Sigmoid colon (tissue), 7 donors: ENCODE measurements around the gene SLC5A2. TPM values are rescaled to one million over a fixed set of nuclear protein-coding genes. Genes with fewer than 3 reads are reported as not detected.
A peak's percentile ranks its signal among the peaks of the same experiment; 100 is the strongest.

ENCODE experiments used
- DNase-seq: peaks from one replicate; pipeline ENCODE4 v3.0.0-alpha.2; 2019
- H3K27ac ChIP-seq, 4 donors: fragments of 200-600 bp; sonication (generic); one replicate each; pipeline ENCODE4 v1.5.1; 2016 to 2019; ENCODE audit warnings: mild to moderate bottlenecking in 1 of 4
- H3K27me3 ChIP-seq, 3 donors: fragments of 200-600 bp; sonication (generic); one replicate each; pipeline ENCODE4 v1.5.1; 2019; ENCODE audit warnings: mild to moderate bottlenecking in 1 of 3
- H3K36me3 ChIP-seq, 4 donors: fragments of 200-600 bp; sonication (generic); one replicate each; pipeline ENCODE4 v1.5.1; 2016 to 2019
- H3K4me1 ChIP-seq, 4 donors: fragments of 200-600 bp; sonication (generic); one replicate each; pipeline ENCODE4 v1.5.1; 2017 to 2019
- H3K4me3 ChIP-seq, 4 donors: fragments of 200-600 bp; sonication (generic); one replicate each; pipeline ENCODE4 v1.5.1; 2017 to 2019; ENCODE audit warnings: mild to moderate bottlenecking in 2 of 4, moderate library complexity in 1 of 4
- H3K9me3 ChIP-seq, 4 donors: fragments of 200-600 bp in 3 of 4; sonication (generic) in 3 of 4; one replicate each; pipeline versions ENCODE4 v1.5.1 to v1.6.1; 2013 to 2019
- CTCF ChIP-seq, 4 experiments: fragments of 450-650 bp in 3 of 4; fragments of 200-600 bp in 1 of 4; IDR thresholded peaks; one replicate each; pipeline ENCODE4 v1.5.1; 2016 to 2019; ENCODE audit warnings: antibody characterized with exemption in 4 of 4, mild to moderate bottlenecking in 3 of 4, moderate library complexity in 2 of 4
- EP300 ChIP-seq, 4 donors: sonication (generic); formaldehyde crosslinking; IDR thresholded peaks; one replicate each; pipeline ENCODE4 v1.6.1; 2017; ENCODE audit warnings: antibody characterized with exemption in 4 of 4
- POLR2A ChIP-seq, 2 donors: fragments of 450-650 bp; IDR thresholded peaks; one replicate each; pipeline ENCODE4 v1.6.1; 2016; ENCODE audit warnings: antibody characterized with exemption in 2 of 2, mild to moderate bottlenecking in 2 of 2, moderate library complexity in 2 of 2
- POLR2AphosphoS5 ChIP-seq, 4 donors: sonication (generic); formaldehyde crosslinking; IDR thresholded peaks; one replicate each; pipeline ENCODE4 v1.6.1; 2017; ENCODE audit warnings: antibody characterized with exemption in 4 of 4
- WGBS, 2 donors: extraction: QIAGEN DNeasy Blood & Tissue Kit; methylation state at CpG; one replicate each; pipeline ENCODE4 v1.1.7; 2013; 5-methylcytosine and 5-hydroxymethylcytosine counted together
- intact Hi-C: fragments of 100-400 bp; cut with DNase I; formaldehyde crosslinking; loops from one replicate; pipeline ENCODE4 v1.15.1; 2023
- polyA plus RNA-seq, 3 donors: library from polyadenylated mRNA; stranded (reverse); fragments of 200-250 nt; gene quantifications; one replicate each; pipeline ENCODE4 v1.2.3, GENCODE V29; 2013
- total RNA-seq, 4 donors: library from RNA; depleted of rRNA; stranded (reverse); fragments of >200 nt; gene quantifications; one replicate each; pipeline ENCODE4 v1.1.0, GENCODE V29; 2016
- donor health status: healthy with polysubstance abuse.
- donor health status: Bipolar disorder and iron deficiency.
- donor health status: healthy.

The SLC5A2 gene
- total and polyA plus RNA-seq, 7 donors, result 0.49 to 1.9 (median 0.71) TPM

GRCh38 chr16:31525113-31525512 is 42.2 kb downstream of the SLC5A2 start:
- H3K4me3 ChIP-seq, result no peak overlapping the region
- intact Hi-C loops, result no loop called here
- 93 to 95% methylated on average over 3 of the region's 3 CpGs for WGBS, 2 donors
- no peak overlapping the region for H3K27ac ChIP-seq
- H3K27me3 ChIP-seq, result peaks cover 0 to 20% (median 4%) of the 10 kb centered on the region in 3 donors
- no peaks in the 10 kb centered on the region for H3K36me3 ChIP-seq
- no peak for DNase-seq
- H3K9me3 ChIP-seq, result no peaks in the 10 kb centered on the region
- peaks cover 0 to 19% (median 15%) of the 10 kb centered on the region in 4 donors for H3K4me1 ChIP-seq
- TF ChIP-seq CTCF (IDR thresholded peaks at IDR 0.05) (no peak), POLR2AphosphoS5 (IDR thresholded peaks at IDR 0.05) (no peak), EP300 (IDR thresholded peaks at IDR 0.05) (no peak), POLR2A (IDR thresholded peaks at IDR 0.05) (no peak)

- 54 to 66% methylated on average over 6 of the region's 6 CpGs for WGBS, 2 donors
- no peak for TF ChIP-seq EP300 (IDR thresholded peaks at IDR 0.05)
- TF ChIP-seq POLR2A (IDR thresholded peaks at IDR 0.05), result no peak
- no peak for TF ChIP-seq POLR2AphosphoS5 (IDR thresholded peaks at IDR 0.05)
- no peak for TF ChIP-seq CTCF (IDR thresholded peaks at IDR 0.05)
- H3K27ac ChIP-seq, result peak within 1 kb of the TSS in 1 of 4 donors; percentile 59
- no peak for DNase-seq
- H3K4me1 ChIP-seq, result peaks cover 0 to 19% (median 16%) of the 10 kb centered on the region in 4 donors
- no peaks in the 10 kb centered on the region for H3K36me3 ChIP-seq
- intact Hi-C loops, result no loop called here
- no peaks in the 10 kb centered on the region for H3K9me3 ChIP-seq
- peaks cover 0 to 23% (median 4%) of the 10 kb centered on the region in 3 donors for H3K27me3 ChIP-seq
- H3K4me3 ChIP-seq, result peak within 1 kb of the TSS in 3 of 4 donors; percentile 44 to 53 (median 49)
These were observed 44.9 kb downstream of the SLC5A2 start, which contains the start of gene AHSP for GRCh38 chr16:31527734-31528274. Gene AHSP, plus strand, starts transcription at chr16:31527900. Its CDS starts 240 bp downstream, at chr16:31528140.

- Histone ChIP-seq H3K36me3 (no peaks in the 10 kb centered on the region), H3K27ac (peak overlapping the region in 1 of 4 donors; percentile 59), H3K9me3 (no peaks in the 10 kb centered on the region), H3K27me3 (peaks cover 0 to 28% (median 4%) of the 10 kb centered on the region in 3 donors), H3K4me3 (peak overlapping the region in 3 of 4 donors; percentile 44 to 53 (median 49)), H3K4me1 (peaks cover 0 to 19% (median 16%) of the 10 kb centered on the region in 4 donors)
- no peak for DNase-seq
- WGBS, 2 donors, result 43 to 47% methylated on average over 11 of the region's 11 CpGs
- intact Hi-C loops, result no loop called here
- TF ChIP-seq POLR2A (IDR thresholded peaks at IDR 0.05) (no peak), EP300 (IDR thresholded peaks at IDR 0.05) (no peak), CTCF (IDR thresholded peaks at IDR 0.05) (no peak), POLR2AphosphoS5 (IDR thresholded peaks at IDR 0.05) (no peak)
These were observed 45.7 kb downstream of the SLC5A2 start for GRCh38 chr16:31528523-31529107.

GRCh38 chr16:31529108-31529936 is 46.4 kb downstream of the SLC5A2 start:
- intact Hi-C loops, result no loop called here
- Histone ChIP-seq H3K9me3 (no peaks in the 10 kb centered on the region), H3K36me3 (no peaks in the 10 kb centered on the region), H3K27ac (peak overlapping the region in 2 of 4 donors; percentile 25 to 59), H3K27me3 (peaks cover 0 to 34% (median 4%) of the 10 kb centered on the region in 3 donors), H3K4me1 (peaks cover 0 to 19% (median 16%) of the 10 kb centered on the region in 4 donors), H3K4me3 (peak overlapping the region; percentile 30 to 53 (median 46))
- DNase-seq, result no peak
- TF ChIP-seq EP300 (IDR thresholded peaks at IDR 0.05), result no peak
- no peak for TF ChIP-seq POLR2AphosphoS5 (IDR thresholded peaks at IDR 0.05)
- TF ChIP-seq CTCF (IDR thresholded peaks at IDR 0.05), result no peak
- no peak for TF ChIP-seq POLR2A (IDR thresholded peaks at IDR 0.05)
- 5 to 7% methylated on average over 52 of the region's 52 CpGs for WGBS, 2 donors
